GM19099 (cell line): ENCODE data around the gene NCAPD2.

ENCODE experiments used
- POLR2A ChIP-seq: IDR thresholded peaks from 3 replicates; pipeline ENCODE4 v1.6.1; 2011; ENCODE audit warnings: low read depth; ENCODE audit not compliant: insufficient read length; ENCODE audit errors: extremely low read depth

Gene NCAPD2

GRCh38 chr12:6548966-6549683, 55.2 kb downstream of the NCAPD2 start:
- no peak for TF ChIP-seq POLR2A

- TF ChIP-seq POLR2A: no peak
Observed at GRCh38 chr12:6549684-6550151, 55.8 kb downstream of the NCAPD2 start.

GRCh38 chr12:6550294-6551062, 56.6 kb downstream of the NCAPD2 start:
- TF ChIP-seq POLR2A: no peak

GRCh38 chr12:6551063-6551461, 57.2 kb downstream of the NCAPD2 start:
- no peak for TF ChIP-seq POLR2A

GRCh38 chr12:6551496-6552139, 57.7 kb downstream of the NCAPD2 start:
- TF ChIP-seq POLR2A: no peak

GRCh38 chr12:6552140-6552551, 58.2 kb downstream of the NCAPD2 start:
- no peak for TF ChIP-seq POLR2A

GRCh38 chr12:6553051-6553868, 59.4 kb downstream of the NCAPD2 start:
- no peak for TF ChIP-seq POLR2A

- TF ChIP-seq POLR2A: no peak
Observed at GRCh38 chr12:6554168-6555017, 60.5 kb downstream of the NCAPD2 start.

GRCh38 chr12:6555018-6555691, 61.3 kb downstream of the NCAPD2 start:
- TF ChIP-seq POLR2A: no peak

GRCh38 chr12:6556857-6557256, 63.0 kb downstream of the NCAPD2 start:
- TF ChIP-seq POLR2A: peak; percentile 19

- TF ChIP-seq POLR2A: no peak
Observed at GRCh38 chr12:6559500-6559899, 65.6 kb downstream of the NCAPD2 start.

- no peak for TF ChIP-seq POLR2A
Observed at GRCh38 chr12:6560501-6561205, 66.8 kb downstream of the NCAPD2 start.

- no peak for TF ChIP-seq POLR2A
Observed at GRCh38 chr12:6562881-6563280, 69.0 kb downstream of the NCAPD2 start.

GRCh38 chr12:6563448-6564050, 69.6 kb downstream of the NCAPD2 start:
- no peak for TF ChIP-seq POLR2A
